Dendritic cell treated with granulocyte-macrophage colony-stimulating factor and Interleukin-4, amounts not matched to agents 40 ng/mL and 50 ng/mL, for 4 days (primary cell): ENCODE data around the gene TDRD10.

Experiments used
- H3K27ac Mint-ChIP-seq: one replicate; pipeline ENCODE4 v1.8.0; 2022; ENCODE audit warnings: mild to moderate bottlenecking, mixed read lengths
- H3K27me3 Mint-ChIP-seq: one replicate; pipeline ENCODE4 v1.8.0; 2022; ENCODE audit warnings: mild to moderate bottlenecking, mixed read lengths
- H3K36me3 Mint-ChIP-seq: one replicate; pipeline ENCODE4 v1.8.0; 2022; ENCODE audit warnings: low read depth, mixed read lengths
- H3K4me1 Mint-ChIP-seq: one replicate; pipeline ENCODE4 v1.8.0; 2022; ENCODE audit warnings: low read depth, mixed read lengths
- H3K4me3 Mint-ChIP-seq: one replicate; pipeline ENCODE4 v1.8.0; 2022; ENCODE audit warnings: mild to moderate bottlenecking, moderate library complexity, mixed read lengths
- H3K9me3 Mint-ChIP-seq: one replicate; pipeline ENCODE4 v1.8.0; 2022; ENCODE audit warnings: mixed read lengths
- intact Hi-C: fragments of 100-400 bp; cut with micrococcal nuclease; formaldehyde crosslinking; loops from one replicate; pipeline ENCODE4 v1.15.0; 2022

TDRD10 gene

DNA sequence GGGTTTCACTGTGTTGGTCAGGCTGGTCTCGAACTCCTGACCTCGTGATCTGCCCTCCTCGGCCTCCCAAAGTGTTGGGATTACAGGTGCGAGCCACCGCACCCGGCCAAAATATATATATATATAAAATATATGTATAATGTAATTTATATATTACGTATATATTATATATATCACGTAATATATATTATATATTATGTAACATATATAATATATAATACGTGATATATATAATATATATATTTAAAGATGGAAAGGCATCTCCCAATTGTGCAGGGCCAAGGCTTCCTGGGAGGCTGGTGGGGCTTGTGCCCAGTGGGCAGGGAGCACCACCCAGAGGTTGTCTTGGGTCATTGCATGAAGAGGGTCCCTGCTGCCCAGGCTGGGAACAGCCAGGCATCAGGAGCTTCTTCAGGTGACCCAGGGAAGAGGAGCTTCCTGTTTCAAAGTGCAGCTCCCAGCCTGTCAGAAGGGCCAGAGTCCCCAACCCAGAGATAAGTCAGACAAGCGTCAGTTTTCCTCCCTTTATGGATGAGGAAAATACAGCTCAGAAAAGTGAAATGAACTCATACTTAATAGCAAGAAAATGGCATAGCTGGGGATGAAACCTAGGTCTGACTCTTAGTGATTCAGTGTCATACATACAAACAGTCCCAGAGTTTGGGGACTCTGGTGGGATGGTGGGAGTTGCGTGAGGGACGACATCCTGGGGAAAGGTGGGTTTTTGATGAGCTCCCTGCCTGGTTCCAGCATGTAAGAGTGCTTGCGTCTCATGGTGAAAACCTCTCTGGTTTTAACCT lies 44.4 kb downstream of the TDRD10 start:
- no peak overlapping the region for H3K27ac Mint-ChIP-seq
- intact Hi-C loops = loop anchor here (1.0 to 5.0 kb wide), 3 partner anchors 66 to 274 kb away; partner anchors contain the start of genes HAX1 and IL6R
- no peak overlapping the region for H3K4me3 Mint-ChIP-seq
- peaks cover 30% of the 10 kb centered on the region for H3K36me3 Mint-ChIP-seq
- H3K9me3 Mint-ChIP-seq = no peaks in the 10 kb centered on the region
- H3K27me3 Mint-ChIP-seq = peaks cover 9% of the 10 kb centered on the region
- peaks cover 51% of the 10 kb centered on the region for H3K4me1 Mint-ChIP-seq

DNA sequence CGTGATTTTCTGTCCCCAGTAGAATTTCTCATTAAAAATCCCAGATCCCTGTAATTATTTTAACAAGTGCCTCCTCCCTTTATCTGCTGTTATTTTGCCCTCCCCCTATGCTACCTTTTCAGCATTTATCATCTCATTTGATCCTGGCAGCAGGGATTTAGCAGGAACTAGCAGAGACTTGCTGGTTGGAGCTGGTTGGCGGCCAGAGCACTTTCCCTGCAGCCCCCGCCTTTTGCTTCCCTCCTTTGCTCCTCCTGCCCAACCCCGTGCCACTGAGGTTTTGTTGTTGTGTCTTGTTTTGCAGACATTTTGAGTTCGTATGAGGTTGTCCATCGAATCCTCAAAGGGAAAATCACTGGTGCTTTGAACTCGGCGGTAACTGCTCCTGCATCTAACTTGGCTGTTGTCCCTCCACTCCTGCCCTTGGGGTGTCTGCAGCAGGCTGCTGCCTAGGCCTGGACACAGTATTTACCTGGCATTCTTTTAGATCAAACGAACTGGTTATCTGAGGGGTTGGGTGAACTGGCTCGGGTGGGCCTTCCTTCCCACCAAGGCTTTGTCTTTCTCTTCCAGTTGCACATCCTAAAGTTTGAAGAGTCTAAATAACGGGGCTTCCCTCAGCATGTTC lies 45.2 kb downstream of the TDRD10 start:
- intact Hi-C loops = loop anchor here (5.0 kb wide), 2 partner anchors 140 to 275 kb away; partner anchors contain the start of genes HAX1 and IL6R
- H3K27me3 Mint-ChIP-seq = peaks cover 2% of the 10 kb centered on the region
- H3K4me3 Mint-ChIP-seq = no peak overlapping the region
- peaks cover 37% of the 10 kb centered on the region for H3K36me3 Mint-ChIP-seq
- peaks cover 56% of the 10 kb centered on the region for H3K4me1 Mint-ChIP-seq
- no peaks in the 10 kb centered on the region for H3K9me3 Mint-ChIP-seq
- H3K27ac Mint-ChIP-seq = peak overlapping the region; percentile 68

DNA sequence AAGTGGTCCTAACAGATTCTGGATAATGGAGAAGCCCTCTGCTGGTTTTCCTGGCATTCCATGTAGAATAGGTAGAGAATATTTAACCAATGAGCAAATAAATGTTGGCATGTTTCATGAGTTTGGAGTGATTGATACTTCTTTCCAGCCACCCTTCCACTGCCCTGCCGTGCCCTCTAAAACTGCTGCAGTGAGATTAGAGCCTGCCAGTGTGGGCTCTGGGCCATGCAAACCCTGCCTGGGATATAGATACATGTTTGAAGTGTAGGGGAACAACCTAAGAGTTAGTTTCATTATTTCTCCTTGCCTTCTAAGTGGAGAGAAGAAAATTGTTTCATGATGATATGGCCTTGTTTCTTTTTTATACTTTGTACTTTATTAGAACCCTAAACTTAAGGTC lies 46.0 kb downstream of the TDRD10 start:
- Mint-ChIP-seq H3K27me3 (peaks cover 2% of the 10 kb centered on the region), H3K27ac (peak overlapping the region; percentile 68)
- intact Hi-C loops = loop anchor here (5.0 kb wide), 2 partner anchors 141 to 276 kb away; partner anchors contain the start of genes HAX1 and IL6R

DNA sequence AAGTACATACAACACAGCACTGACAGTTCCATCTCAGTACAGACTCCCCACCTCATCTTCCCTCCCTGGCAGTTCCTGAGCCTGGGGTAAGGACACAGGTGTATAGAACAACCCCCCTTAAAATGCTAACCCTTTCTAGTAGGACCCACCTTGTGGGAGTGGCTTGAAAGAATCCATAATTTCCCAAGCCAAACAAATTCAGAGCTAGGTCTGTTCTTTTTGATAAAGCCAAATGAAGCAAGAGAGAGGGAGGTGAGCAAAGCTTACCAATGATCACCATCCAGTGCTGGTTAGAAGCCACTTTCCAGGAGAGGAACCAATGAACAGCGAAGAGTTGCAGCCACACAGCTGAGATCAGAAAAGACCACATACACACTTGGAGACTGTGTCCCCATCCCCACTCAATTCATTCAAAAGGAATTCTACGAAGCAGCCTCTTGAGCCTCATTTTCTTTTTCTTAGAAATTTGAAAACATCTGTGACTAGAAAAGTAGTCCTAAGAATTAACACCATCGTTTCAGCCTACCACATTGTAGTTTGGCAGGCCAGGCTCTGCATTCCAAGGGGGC lies 47.3 kb downstream of the TDRD10 start:
- peaks cover 64% of the 10 kb centered on the region for H3K4me1 Mint-ChIP-seq
- peaks cover 58% of the 10 kb centered on the region for H3K36me3 Mint-ChIP-seq
- no peaks in the 10 kb centered on the region for H3K9me3 Mint-ChIP-seq
- H3K4me3 Mint-ChIP-seq = no peak overlapping the region
- H3K27me3 Mint-ChIP-seq = peaks cover 2% of the 10 kb centered on the region
- intact Hi-C loops = loop anchor here (5.0 kb wide), 2 partner anchors 142 to 277 kb away; partner anchors contain the start of genes HAX1 and IL6R
- H3K27ac Mint-ChIP-seq = peak overlapping the region; percentile 7

More for the DNA sequence above, 46.0 kb downstream of the TDRD10 start:
- Mint-ChIP-seq H3K9me3 (no peaks in the 10 kb centered on the region), H3K4me1 (peaks cover 56% of the 10 kb centered on the region), H3K36me3 (peaks cover 45% of the 10 kb centered on the region), H3K4me3 (no peak overlapping the region)

DNA sequence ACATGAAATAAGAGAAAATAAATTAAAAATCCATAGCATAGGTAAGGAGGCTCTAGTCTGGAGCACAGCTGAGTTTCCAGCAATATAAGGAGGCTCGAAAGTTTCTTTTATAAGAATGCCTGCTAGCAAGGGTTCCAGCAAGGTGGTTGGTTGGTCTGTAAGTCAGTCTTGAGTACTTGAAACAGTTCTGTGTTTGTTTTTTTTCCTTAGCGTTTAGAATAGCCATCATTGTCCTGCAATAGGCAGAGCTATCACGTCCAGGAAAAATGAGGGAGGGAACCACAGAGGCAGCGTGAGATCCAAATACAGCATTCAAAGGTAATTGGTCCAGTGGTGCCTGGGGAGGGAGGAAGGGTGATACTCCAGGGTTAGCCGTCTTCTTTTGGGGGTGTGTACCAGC lies 48.1 kb downstream of the TDRD10 start:
- Mint-ChIP-seq H3K27ac (no peak overlapping the region), H3K9me3 (no peaks in the 10 kb centered on the region), H3K4me1 (peaks cover 58% of the 10 kb centered on the region), H3K36me3 (peaks cover 66% of the 10 kb centered on the region), H3K4me3 (no peak overlapping the region), H3K27me3 (no peaks in the 10 kb centered on the region)
- intact Hi-C loops = no loop called here

DNA sequence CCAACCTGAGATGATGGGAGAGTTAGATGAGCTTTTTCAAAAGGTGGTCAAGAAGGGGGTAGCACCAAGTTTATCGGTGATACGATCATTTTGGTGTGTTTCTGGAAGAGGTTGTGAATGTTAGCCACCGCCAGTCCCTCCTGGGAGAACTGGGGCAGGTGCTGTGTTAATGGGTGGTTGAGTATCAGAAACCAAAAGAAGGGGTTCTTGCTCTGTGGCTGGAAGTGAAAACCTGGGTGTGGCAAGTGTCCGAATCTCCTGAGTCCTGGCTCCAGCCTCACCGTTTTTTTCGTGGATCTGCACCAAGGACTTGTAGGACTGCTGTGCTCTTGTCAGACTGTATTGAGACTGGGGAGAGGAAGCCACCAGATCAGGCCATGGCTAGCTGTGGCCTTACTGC lies 48.6 kb downstream of the TDRD10 start:
- Mint-ChIP-seq H3K27me3 (no peaks in the 10 kb centered on the region), H3K36me3 (peaks cover 72% of the 10 kb centered on the region), H3K9me3 (no peaks in the 10 kb centered on the region), H3K4me1 (peaks cover 59% of the 10 kb centered on the region), H3K4me3 (no peak overlapping the region), H3K27ac (no peak overlapping the region)
- intact Hi-C loops = no loop called here

DNA sequence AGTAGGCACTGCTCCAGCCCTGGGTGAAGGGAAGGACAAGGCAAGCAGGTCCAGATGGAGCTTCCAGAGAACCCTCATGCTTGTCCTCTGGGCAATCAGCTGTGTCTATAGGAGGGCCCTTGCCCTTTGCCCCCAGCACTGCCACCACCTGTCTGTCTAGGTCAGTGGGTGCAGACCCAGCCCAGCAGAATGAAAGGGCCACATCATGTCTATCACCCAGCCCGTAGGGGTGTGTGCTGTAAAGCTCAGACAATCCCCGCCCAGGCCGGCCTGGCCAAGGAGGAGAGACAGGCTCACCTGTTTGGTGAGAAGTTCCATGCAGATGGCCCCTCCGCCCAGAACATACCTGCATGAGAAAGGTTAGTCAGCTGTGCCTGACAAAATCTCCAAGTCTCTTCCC lies 49.5 kb downstream of the TDRD10 start:
- H3K4me3 Mint-ChIP-seq = no peak overlapping the region
- no peaks in the 10 kb centered on the region for H3K9me3 Mint-ChIP-seq
- H3K4me1 Mint-ChIP-seq = peaks cover 64% of the 10 kb centered on the region
- intact Hi-C loops = no loop called here
- no peaks in the 10 kb centered on the region for H3K27me3 Mint-ChIP-seq
- peak overlapping the region; percentile 35 for H3K27ac Mint-ChIP-seq
- peaks cover 80% of the 10 kb centered on the region for H3K36me3 Mint-ChIP-seq

DNA sequence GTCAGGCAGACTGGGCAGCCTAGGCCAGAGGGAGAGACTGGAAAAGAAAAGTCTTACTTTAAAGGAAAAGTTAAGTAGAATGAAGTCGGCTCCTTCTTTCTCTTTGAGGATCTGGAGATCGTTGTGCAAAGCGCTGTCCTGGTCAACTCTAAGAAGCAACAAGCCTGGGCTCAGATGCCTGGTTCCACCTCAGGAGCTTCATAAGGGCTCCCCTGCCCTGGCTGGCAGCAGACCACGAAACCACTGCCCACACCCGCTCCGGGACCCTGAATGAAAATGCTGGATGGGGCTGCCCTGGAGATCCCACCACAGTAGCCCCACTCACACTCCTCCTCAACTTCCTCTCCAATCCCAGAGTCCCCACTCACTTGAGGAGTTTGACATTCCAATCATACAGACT lies 50.0 kb downstream of the TDRD10 start:
- intact Hi-C loops = no loop called here
- H3K9me3 Mint-ChIP-seq = no peaks in the 10 kb centered on the region
- H3K27me3 Mint-ChIP-seq = no peaks in the 10 kb centered on the region
- peaks cover 82% of the 10 kb centered on the region for H3K36me3 Mint-ChIP-seq
- peak overlapping the region; percentile 35 for H3K27ac Mint-ChIP-seq
- peaks cover 67% of the 10 kb centered on the region for H3K4me1 Mint-ChIP-seq
- no peak overlapping the region for H3K4me3 Mint-ChIP-seq

DNA sequence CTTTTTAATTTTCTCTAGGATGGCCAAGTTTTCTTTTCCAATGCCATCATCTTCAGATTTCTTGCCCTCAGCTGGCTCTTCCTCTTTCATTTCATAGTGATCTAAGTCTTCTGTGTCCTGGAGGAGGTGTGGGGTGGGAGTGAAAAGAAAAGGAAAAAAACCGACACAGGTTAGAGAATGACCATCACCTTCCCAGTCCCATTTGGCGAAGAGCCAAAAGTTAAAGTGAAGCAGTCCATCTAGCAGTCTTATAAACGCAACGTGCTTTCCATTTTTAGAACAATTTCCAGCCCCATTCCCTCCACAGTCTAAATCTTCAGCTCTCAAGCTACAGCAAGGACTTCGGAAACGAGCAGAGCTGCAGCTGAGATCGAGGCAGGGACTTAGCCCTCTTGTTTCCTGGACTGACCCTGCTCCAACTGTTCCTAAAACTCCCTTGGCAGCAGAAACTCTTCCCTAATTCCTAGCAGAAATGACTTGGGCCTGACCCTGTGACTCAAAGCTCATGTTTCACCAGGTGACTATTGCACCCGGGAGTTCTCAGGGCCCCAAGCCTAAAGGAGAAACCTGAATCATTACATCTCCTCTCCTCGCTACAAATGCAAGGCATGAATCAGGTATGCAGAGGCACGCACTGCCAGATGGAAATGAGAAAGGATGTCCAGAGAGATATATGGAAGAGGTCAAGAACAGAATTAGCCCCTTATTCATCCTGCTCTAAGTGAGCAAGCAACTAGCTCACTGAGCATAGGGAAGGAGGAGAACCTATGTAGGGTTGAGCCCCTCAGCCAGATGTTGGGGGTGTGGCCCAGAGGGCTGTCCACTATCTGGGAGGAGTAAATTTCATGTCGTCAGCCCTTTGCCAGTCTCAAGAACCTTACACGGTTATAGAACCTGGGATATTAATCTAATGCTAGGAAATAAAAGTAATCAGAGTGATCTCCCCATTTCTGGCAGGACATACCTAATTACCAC lies 51.3 kb downstream of the TDRD10 start:
- Mint-ChIP-seq H3K27ac (no peak overlapping the region), H3K4me1 (peaks cover 65% of the 10 kb centered on the region), H3K4me3 (no peak overlapping the region), H3K36me3 (peaks cover 93% of the 10 kb centered on the region), H3K27me3 (no peaks in the 10 kb centered on the region), H3K9me3 (no peaks in the 10 kb centered on the region)
- intact Hi-C loops = no loop called here

DNA sequence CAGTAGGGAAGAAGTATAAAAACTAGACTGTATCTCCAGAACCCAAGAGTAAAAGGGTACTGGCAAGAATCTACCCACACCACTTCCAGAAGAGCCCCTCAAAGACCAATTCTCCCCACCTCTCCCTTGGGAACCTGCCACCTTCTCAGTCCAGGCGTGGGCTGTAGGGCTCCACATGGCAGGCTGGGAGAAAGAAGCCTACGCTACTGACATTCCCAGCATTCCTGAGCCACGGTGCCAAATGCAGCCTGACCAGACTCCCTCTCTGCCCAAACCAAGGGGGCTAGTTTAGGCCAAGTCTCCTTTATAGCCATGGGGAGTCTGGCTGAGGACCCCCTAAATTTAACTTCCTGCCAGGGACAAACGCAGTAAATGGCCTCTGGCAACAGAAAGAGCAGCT lies 54.4 kb downstream of the TDRD10 start:
- Mint-ChIP-seq H3K4me3 (peak overlapping the region; percentile 96), H3K4me1 (peaks cover 42% of the 10 kb centered on the region), H3K27me3 (no peaks in the 10 kb centered on the region), H3K9me3 (no peaks in the 10 kb centered on the region), H3K36me3 (peaks cover 64% of the 10 kb centered on the region), H3K27ac (peak overlapping the region; percentile 45)
- intact Hi-C loops = no loop called here

DNA sequence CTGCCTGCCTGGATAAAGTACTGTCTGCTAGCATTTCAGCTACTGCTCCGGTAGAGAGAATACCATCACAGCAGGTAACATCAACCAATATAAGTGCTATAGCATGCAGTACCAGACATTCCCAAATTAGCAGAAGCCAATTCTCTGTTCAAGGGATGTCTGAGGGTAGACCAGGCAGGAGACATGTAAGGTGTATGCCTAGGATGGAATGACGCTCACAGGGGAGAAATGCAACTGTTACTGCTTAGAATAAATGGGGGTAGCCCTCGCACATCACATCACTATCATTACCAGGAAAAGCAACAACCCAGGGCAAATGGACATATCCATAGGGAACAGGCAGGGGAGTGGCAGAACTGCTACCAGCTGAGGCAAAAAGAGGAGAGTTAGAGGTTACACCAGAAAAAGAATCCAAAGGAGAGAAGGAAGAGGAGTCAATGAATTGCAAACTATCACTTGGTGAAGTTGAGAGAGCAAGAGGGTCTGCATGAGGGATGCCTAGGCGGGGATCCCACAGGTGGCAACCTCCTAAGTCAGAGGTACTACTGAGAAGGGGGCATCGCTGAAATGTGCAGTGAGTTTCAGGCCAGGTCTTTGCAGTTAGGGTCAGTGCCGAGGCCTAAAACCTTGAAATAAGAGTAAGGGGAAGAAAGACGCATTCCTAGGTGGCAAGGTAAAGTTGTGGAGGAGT lies 55.4 kb downstream of the TDRD10 start:
- Mint-ChIP-seq H3K4me1 (peaks cover 36% of the 10 kb centered on the region), H3K36me3 (peaks cover 54% of the 10 kb centered on the region)

DNA sequence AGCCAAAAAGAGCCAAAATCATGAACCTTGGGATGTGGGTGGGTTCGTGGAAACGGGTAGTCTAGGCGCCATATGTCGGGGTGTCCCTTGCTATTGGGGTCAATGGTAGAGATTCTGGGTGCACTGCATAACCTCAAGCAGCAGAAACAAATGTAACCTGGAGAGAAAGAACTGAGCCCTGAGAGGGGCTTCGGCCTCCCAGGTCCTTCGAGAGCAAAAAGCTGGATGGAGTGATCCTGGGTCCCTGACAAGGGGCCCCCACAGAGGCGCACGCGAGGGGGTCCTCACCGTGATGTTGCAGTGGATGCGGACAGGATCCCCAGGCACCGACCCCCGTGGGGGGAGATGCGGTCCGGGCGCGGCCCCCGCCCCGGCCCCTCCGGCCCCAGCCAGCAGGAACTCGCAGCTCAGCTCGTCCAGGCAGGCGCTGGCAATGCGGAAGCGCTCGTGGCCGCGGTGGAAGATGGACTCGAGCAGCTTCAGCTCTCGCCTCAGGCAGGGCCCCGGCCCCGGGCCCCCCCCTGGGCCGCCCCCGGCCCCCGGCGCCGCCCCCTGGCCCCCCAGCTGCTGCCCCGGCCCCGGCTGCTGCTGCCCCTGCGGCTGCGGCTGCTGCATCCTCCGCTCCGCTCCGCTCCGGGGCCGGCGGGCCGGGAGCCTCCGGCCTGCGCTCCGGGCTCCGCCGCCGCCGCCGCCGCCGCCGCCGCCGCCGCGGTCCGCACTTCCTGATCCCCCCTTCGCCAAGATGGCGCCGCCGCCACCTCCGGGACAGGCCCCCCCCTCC lies 56.1 kb downstream of the TDRD10 start, which contains the start of gene UBE2Q1:
TSS of gene UBE2Q1 (minus strand) at position 724 of the 781 bp plus-strand sequence. CDS start at position 615, 109 bp downstream.
- H3K9me3 Mint-ChIP-seq = no peaks in the 10 kb centered on the region
- H3K27me3 Mint-ChIP-seq = peaks cover under 1% of the 10 kb centered on the region
- H3K36me3 Mint-ChIP-seq = peaks cover 47% of the 10 kb centered on the region
- intact Hi-C loops = loop anchor here (2.0 kb wide), 2 partner anchors 321 to 379 kb away; partner anchors contain the start of gene PMVK
- H3K27ac Mint-ChIP-seq = peak within 1 kb of the TSS; percentile 92
- H3K4me1 Mint-ChIP-seq = peaks cover 35% of the 10 kb centered on the region
- H3K4me3 Mint-ChIP-seq = peak within 1 kb of the TSS; percentile 96

More for the DNA sequence above, 55.4 kb downstream of the TDRD10 start:
- intact Hi-C loops = no loop called here
- Mint-ChIP-seq H3K4me3 (peak overlapping the region; percentile 96), H3K27me3 (no peaks in the 10 kb centered on the region), H3K9me3 (no peaks in the 10 kb centered on the region), H3K27ac (peak overlapping the region; percentile 92)
